ENCODE measurements around the gene GJB1.

DNA sequence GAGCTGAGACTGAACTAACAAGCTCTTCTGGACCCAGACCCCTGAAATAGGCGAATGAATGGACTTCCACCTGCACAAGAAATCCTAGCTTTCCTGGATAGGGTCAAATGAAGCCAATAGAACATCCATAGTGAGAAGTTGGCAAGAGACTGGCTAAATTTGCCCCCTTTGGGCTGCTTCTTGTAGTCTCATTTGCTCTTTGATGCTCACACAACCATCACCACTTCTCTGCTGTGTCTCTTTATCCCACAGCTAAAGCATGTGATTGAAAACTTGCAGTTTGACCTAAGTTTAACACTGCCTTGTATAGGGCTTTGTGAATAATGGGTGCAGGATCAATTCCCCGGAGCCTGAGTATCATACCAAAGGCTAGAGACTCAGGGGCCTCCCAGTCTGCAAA, 40.2 kb upstream of the GJB1 start:
- TF ChIP-seq, protein P1, sequence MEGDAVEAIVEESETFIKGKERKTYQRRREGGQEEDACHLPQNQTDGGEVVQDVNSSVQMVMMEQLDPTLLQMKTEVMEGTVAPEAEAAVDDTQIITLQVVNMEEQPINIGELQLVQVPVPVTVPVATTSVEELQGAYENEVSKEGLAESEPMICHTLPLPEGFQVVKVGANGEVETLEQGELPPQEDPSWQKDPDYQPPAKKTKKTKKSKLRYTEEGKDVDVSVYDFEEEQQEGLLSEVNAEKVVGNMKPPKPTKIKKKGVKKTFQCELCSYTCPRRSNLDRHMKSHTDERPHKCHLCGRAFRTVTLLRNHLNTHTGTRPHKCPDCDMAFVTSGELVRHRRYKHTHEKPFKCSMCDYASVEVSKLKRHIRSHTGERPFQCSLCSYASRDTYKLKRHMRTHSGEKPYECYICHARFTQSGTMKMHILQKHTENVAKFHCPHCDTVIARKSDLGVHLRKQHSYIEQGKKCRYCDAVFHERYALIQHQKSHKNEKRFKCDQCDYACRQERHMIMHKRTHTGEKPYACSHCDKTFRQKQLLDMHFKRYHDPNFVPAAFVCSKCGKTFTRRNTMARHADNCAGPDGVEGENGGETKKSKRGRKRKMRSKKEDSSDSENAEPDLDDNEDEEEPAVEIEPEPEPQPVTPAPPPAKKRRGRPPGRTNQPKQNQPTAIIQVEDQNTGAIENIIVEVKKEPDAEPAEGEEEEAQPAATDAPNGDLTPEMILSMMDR (IDR thresholded peaks at IDR 0.05) = no peak
- no peak for TF ChIP-seq POLR2A (IDR thresholded peaks at IDR 0.05)

Data from gastroesophageal sphincter (tissue), 3 donors.